Measurements from ENCODE around the gene ITGBL1. TPM values are rescaled to one million over a fixed set of nuclear protein-coding genes. Genes with fewer than 3 reads are reported as not detected.

Gene ITGBL1
- total and polyA plus RNA-seq, 8 donors, result 0.53 to 36.6 (median 4.8) TPM; not detected in 1

DNA sequence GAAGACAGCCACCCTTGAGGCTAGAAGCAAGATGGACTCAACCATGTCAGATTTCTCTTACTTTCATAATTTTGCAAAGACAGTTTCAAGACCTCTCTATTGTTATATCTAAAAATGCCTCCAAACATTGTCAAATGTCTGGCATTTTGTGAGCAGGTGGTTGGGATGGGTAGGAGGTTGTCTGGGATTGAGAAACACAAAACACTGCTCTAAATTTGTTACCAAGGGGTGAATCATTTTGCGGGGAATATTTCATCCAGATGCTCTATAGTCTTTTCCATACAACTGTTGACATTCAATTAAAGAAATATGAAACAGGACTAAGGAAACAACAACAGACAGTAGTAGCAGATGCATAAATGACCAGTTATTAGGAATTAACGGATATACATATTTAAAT, 208.2 kb downstream of the ITGBL1 start:
- Histone ChIP-seq H3K9me3 (no peaks in the 10 kb centered on the region), H3K36me3 (no peaks in the 10 kb centered on the region), H3K4me3 (no peak overlapping the region), H3K27me3 (no peaks in the 10 kb centered on the region), H3K4me1 (no peaks in the 10 kb centered on the region), H3K27ac (no peak overlapping the region)
- TF ChIP-seq POLR2AphosphoS5 (IDR thresholded peaks at IDR 0.05), result no peak
- TF ChIP-seq EP300 (IDR thresholded peaks at IDR 0.05), result no peak
- TF ChIP-seq, protein P1, sequence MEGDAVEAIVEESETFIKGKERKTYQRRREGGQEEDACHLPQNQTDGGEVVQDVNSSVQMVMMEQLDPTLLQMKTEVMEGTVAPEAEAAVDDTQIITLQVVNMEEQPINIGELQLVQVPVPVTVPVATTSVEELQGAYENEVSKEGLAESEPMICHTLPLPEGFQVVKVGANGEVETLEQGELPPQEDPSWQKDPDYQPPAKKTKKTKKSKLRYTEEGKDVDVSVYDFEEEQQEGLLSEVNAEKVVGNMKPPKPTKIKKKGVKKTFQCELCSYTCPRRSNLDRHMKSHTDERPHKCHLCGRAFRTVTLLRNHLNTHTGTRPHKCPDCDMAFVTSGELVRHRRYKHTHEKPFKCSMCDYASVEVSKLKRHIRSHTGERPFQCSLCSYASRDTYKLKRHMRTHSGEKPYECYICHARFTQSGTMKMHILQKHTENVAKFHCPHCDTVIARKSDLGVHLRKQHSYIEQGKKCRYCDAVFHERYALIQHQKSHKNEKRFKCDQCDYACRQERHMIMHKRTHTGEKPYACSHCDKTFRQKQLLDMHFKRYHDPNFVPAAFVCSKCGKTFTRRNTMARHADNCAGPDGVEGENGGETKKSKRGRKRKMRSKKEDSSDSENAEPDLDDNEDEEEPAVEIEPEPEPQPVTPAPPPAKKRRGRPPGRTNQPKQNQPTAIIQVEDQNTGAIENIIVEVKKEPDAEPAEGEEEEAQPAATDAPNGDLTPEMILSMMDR (IDR thresholded peaks at IDR 0.05), result no peak
- no peak for TF ChIP-seq POLR2A (IDR thresholded peaks at IDR 0.05)
- no peak for DNase-seq
- 90 to 96% (median 92%) methylated on average over 2 of the region's 2 CpGs for WGBS, 5 donors
- intact Hi-C loops (cut with DNase I; ENCODE audit: low total_unique reads), result no loop called here

DNA sequence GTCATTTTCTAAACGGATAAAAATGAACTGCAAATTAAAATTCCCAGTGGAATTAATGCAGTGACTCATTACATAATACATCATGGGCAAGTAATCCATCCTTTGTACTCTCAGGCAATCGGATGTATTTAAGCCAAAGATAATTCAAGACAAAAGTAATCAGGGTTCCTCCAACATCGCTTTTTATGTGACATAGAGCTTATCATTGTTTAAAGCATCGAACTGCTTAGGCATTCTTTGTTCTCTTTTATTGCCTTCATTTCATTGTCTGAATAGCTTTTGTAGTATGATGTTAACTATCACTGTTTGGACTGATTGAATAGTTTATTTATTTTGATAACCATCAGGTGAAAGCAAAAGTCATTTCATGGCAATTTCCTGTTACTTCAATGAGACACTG, 209.4 kb downstream of the ITGBL1 start:
- H3K4me3 ChIP-seq, result no peak overlapping the region
- intact Hi-C loops (cut with DNase I; ENCODE audit: low total_unique reads), result no loop called here
- DNase-seq, result no peak
- H3K27ac ChIP-seq, result no peak overlapping the region
- WGBS, 5 donors, result 25 to 52% (median 40%) methylated on average over 4 of the region's 4 CpGs
- no peaks in the 10 kb centered on the region for H3K27me3 ChIP-seq
- H3K4me1 ChIP-seq, result no peaks in the 10 kb centered on the region
- TF ChIP-seq, protein P1 (IDR thresholded peaks at IDR 0.05), result no peak
- TF ChIP-seq POLR2A (IDR thresholded peaks at IDR 0.05), result no peak
- no peak for TF ChIP-seq EP300 (IDR thresholded peaks at IDR 0.05)
- TF ChIP-seq POLR2AphosphoS5 (IDR thresholded peaks at IDR 0.05), result no peak
- H3K9me3 ChIP-seq, result peaks cover 0 to 3% (median 0%) of the 10 kb centered on the region in 4 donors
- no peaks in the 10 kb centered on the region for H3K36me3 ChIP-seq

DNA sequence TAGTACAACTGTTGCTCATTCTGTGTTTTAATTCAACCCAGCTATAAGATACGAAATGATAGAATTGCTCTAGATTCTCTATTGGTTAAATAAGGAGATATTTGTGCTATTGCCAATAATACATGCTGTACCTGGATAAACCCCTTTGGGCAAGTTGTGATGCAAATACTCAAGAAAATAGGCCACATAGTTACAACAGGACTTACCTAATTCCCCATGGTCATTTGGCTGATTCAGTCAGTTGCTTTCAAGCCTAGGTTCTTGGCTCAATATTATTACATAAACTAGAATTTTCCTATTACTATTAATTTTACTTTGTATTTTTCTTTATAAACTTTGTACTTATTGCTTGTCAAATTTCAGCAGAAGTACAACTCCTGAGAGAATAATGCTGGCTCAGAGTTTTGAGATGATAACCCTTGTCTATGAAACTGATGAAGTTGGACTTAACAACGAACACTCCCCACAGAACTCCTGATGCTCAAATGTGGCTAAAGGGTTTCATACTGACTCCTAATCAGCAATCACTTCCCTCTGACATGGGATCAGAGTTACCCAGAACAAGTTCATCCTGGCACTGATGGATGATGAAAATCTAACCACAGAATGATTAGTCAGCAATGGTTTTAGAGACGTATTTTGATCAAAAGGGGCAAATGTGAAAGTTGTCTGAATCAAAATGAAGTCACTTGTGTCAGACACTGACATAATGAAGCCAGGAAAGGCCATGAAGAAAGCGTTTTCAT, 221.1 kb downstream of the ITGBL1 start:
- TF ChIP-seq POLR2AphosphoS5 (IDR thresholded peaks at IDR 0.05), result no peak
- Histone ChIP-seq H3K27ac (no peak overlapping the region), H3K27me3 (no peaks in the 10 kb centered on the region), H3K4me3 (no peak overlapping the region), H3K9me3 (peaks cover 0 to 2% (median 0%) of the 10 kb centered on the region in 4 donors), H3K36me3 (no peaks in the 10 kb centered on the region), H3K4me1 (no peaks in the 10 kb centered on the region)
- DNase-seq, result no peak
- intact Hi-C loops (cut with DNase I; ENCODE audit: low total_unique reads), result no loop called here
- WGBS, 5 donors, result 57 to 77% (median 64%) methylated on average over 4 of the region's 4 CpGs

DNA sequence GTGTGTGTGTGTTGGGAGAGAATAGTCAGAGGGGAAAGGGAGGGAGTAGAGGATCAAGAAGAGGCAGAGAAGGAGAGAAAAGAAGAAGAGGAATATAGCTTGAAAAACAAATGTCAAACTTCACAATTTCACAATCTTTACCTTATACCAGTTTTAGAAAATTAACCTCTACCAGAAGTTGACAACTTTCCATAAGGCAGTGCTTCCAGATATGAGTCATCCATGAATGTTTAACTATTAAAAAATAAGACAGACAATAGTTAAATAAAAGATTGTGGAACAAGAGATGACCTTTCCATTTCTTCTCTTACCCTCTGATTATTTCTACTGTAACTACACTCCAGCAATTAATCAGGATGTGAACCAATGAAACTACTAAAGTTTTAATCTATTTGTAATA, 229.4 kb downstream of the ITGBL1 start:
- no peaks in the 10 kb centered on the region for H3K27me3 ChIP-seq
- H3K9me3 ChIP-seq, result no peaks in the 10 kb centered on the region
- TF ChIP-seq, protein P1 (IDR thresholded peaks at IDR 0.05), result no peak
- TF ChIP-seq POLR2AphosphoS5 (IDR thresholded peaks at IDR 0.05), result no peak
- TF ChIP-seq EP300 (IDR thresholded peaks at IDR 0.05), result no peak
- no peak for TF ChIP-seq POLR2A (IDR thresholded peaks at IDR 0.05)
- intact Hi-C loops (cut with DNase I; ENCODE audit: low total_unique reads), result no loop called here
- no peak overlapping the region for H3K4me3 ChIP-seq
- DNase-seq, result no peak
- no peaks in the 10 kb centered on the region for H3K4me1 ChIP-seq
- no peak overlapping the region for H3K27ac ChIP-seq
- H3K36me3 ChIP-seq, result no peaks in the 10 kb centered on the region

DNA sequence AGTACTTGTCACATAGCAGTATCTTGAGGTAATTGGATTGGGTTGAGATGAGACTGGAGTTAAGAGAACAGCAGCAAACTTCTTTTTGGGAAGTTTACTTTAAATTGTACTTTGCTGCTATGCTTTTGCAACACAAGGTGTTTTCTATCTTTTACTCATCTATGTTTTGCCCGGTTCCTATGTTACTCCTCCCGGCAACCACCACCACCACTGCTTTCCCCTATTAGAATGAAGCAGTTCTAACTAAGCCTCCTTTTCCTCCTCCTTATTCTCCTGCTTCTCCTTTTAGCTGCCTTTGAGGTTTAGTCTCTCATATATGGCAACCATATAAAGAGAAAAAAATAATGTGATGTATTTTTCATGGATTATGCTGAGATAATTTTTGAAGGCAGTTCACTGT, 233.5 kb downstream of the ITGBL1 start:
- WGBS, 5 donors, result 85 to 98% (median 90%) methylated on average over 2 of the region's 2 CpGs
- TF ChIP-seq, protein P1 (IDR thresholded peaks at IDR 0.05), result no peak
- TF ChIP-seq POLR2A (IDR thresholded peaks at IDR 0.05) (no peak), POLR2AphosphoS5 (IDR thresholded peaks at IDR 0.05) (no peak), EP300 (IDR thresholded peaks at IDR 0.05) (no peak)

More for the DNA sequence above, 233.5 kb downstream of the ITGBL1 start:
- Histone ChIP-seq H3K36me3 (no peaks in the 10 kb centered on the region), H3K4me1 (no peaks in the 10 kb centered on the region), H3K9me3 (no peaks in the 10 kb centered on the region), H3K27me3 (no peaks in the 10 kb centered on the region), H3K4me3 (no peak overlapping the region), H3K27ac (no peak overlapping the region)
- DNase-seq, result no peak
- intact Hi-C loops (cut with DNase I; ENCODE audit: low total_unique reads), result no loop called here

Data from stomach (tissue), 9 donors.